HG03280 (cell line): Measurements from ENCODE around the gene ABCA2.

Experiments used
- ATAC-seq: cut with Tn5 transposase; IDR thresholded peaks from one replicate; pipeline ENCODE4 v1.9.1; 2021; ENCODE audit warnings: mild to moderate bottlenecking, moderate library complexity; ENCODE audit not compliant: unreplicated experiment

The ABCA2 gene

GRCh38 chr9:137002646-137003041 lies 25.4 kb downstream of the ABCA2 start:
- ATAC-seq = no peak

- ATAC-seq = no peak
Measured at GRCh38 chr9:137001857-137002645, 26.0 kb downstream of the ABCA2 start.

- ATAC-seq = peak; percentile 70
Measured at GRCh38 chr9:137000177-137000930, 27.7 kb downstream of the ABCA2 start.

- no peak for ATAC-seq
Measured at GRCh38 chr9:136997830-136998234, 30.2 kb downstream of the ABCA2 start.

- no peak for ATAC-seq
Measured at GRCh38 chr9:136997371-136997770, 30.7 kb downstream of the ABCA2 start.

GRCh38 chr9:136996361-136997292 lies 31.4 kb downstream of the ABCA2 start, which contains the start of gene CLIC3:
Gene CLIC3 (minus strand): TSS chr9:136996568. CDS start chr9:136996543, 25 bp downstream.
- ATAC-seq = no peak

GRCh38 chr9:136995772-136996311 lies 32.2 kb downstream of the ABCA2 start:
- ATAC-seq = no peak

GRCh38 chr9:136995362-136995761 lies 32.7 kb downstream of the ABCA2 start:
- no peak for ATAC-seq

GRCh38 chr9:136994888-136995230 lies 33.2 kb downstream of the ABCA2 start:
- no peak for ATAC-seq

- no peak for ATAC-seq
Measured at GRCh38 chr9:136994180-136994887, 33.7 kb downstream of the ABCA2 start.

GRCh38 chr9:136992819-136993369 lies 35.1 kb downstream of the ABCA2 start:
- no peak for ATAC-seq

- ATAC-seq = peak; percentile 84
Measured at GRCh38 chr9:136991993-136992818, 35.8 kb downstream of the ABCA2 start, which contains the start of gene PAXX. Gene PAXX (plus strand): TSS chr9:136992422. CDS start chr9:136992444, 22 bp downstream.

GRCh38 chr9:136990242-136990911 lies 37.7 kb downstream of the ABCA2 start:
- ATAC-seq = no peak

- no peak for ATAC-seq
Measured at GRCh38 chr9:136988872-136989271, 39.2 kb downstream of the ABCA2 start.

- no peak for ATAC-seq
Measured at GRCh38 chr9:136985853-136986252, 42.2 kb downstream of the ABCA2 start.

- ATAC-seq = no peak
Measured at GRCh38 chr9:136985027-136985602, 42.9 kb downstream of the ABCA2 start.

GRCh38 chr9:136984464-136985026 lies 43.5 kb downstream of the ABCA2 start:
- no peak for ATAC-seq
